Activated CD8-positive, alpha-beta T cell treated with anti-CD3 and anti-CD28 coated beads, Interleukin-2, amount 10 ng/mL, durations not matched to agents 7 days and 5 days (primary cell): Measurements from ENCODE around the gene DEPDC7. TPM values are rescaled to one million over a fixed set of nuclear protein-coding genes. Genes with fewer than 3 reads are reported as not detected.

Experiments used
- total RNA-seq, 2 experiments: library from RNA; stranded (reverse); gene quantifications; one replicate each; pipeline ENCODE4 v1.2.3, GENCODE V29; 2021

Gene DEPDC7
- total RNA-seq, 2 experiments from 2014 or later: 1.2 to 2.8 TPM

Other genes with a start within 250 kb of the DEPDC7 start
- gene CCDC73, start 221.2 kb upstream of the DEPDC7 start, total RNA-seq: not detected
- gene PRRG4, start 186.0 kb upstream of the DEPDC7 start, total RNA-seq: under 1 TPM; 0.24 to 0.26 TPM
- 1 to 10 TPM; 7.3 to 7.9 TPM for gene QSER1, start 123.1 kb upstream of the DEPDC7 start, total RNA-seq
- gene TCP11L1, start 23.7 kb downstream of the DEPDC7 start, total RNA-seq: 10 to 100 TPM; 17.2 to 21.0 TPM
- gene CSTF3, start 145.6 kb downstream of the DEPDC7 start, total RNA-seq: 10 to 100 TPM; 26.5 to 27.2 TPM
- 10 to 100 TPM; 36.9 to 37.7 TPM for gene HIPK3, start 241.5 kb downstream of the DEPDC7 start, total RNA-seq